HCT116 (cell line): Measurements from ENCODE around the gene DMD. TPM values are rescaled to one million over a fixed set of nuclear protein-coding genes. Genes with fewer than 3 reads are reported as not detected.
"Not testable (repeated sequence)": the region's sequence is repeated elsewhere in the genome, so short reads cannot be mapped to it uniquely, and the experiment has no call there.

Source experiments
- ATAC-seq: fragments of 200-7000 bp; cut with Tn5 transposase; 2 replicates; pipeline ENCODE4 v1.9.1; 2020; ENCODE audit warnings: mild to moderate bottlenecking, moderate library complexity
- BruUV-seq: library from RNA; stranded (reverse); fragments of 400-500 nt; replicated peaks from 2 replicates; lab custom pipeline; 2021; lab: Mats Ljungman, UMichigan
- CTCF ChIA-PET: fragments of 300-600 bp; sonication (Branson Sonifier 250); formaldehyde crosslinking; loops from one replicate; lab custom pipeline; 2021; ENCODE audit warnings: antibody characterized with exemption; lab: Charles Lee
- POLR2A ChIA-PET: fragments of 300-600, 350-600 bp; sonication (Branson Sonifier 250); formaldehyde crosslinking; loops from one replicate; lab custom pipeline; 2021; ENCODE audit warnings: antibody characterized with exemption; lab: Charles Lee
- RAD21 ChIA-PET, 2 experiments: fragments of 300-600 bp; sonication (Branson Sonifier 250); formaldehyde crosslinking; loops; one replicate each; lab custom pipeline; 2023; ENCODE audit warnings: low total read pairs in 2 of 2; ENCODE audit not compliant: uncharacterized antibody in 2 of 2, unreplicated experiment in 2 of 2, low non-redundant PET in 1 of 2; lab: Charles Lee
- DNase-seq: peaks from one replicate; pipeline ENCODE4 v3.0.0-alpha.2; 2010; ENCODE audit warnings: low read depth, low spot score
- H2AFZ ChIP-seq: fragments of 200-600 bp; shearing (Covaris generic), sonication (generic); 2 replicates; pipeline ENCODE4 v1.6.1; 2017; ENCODE audit warnings: low read depth, mixed run types, mixed read lengths, antibody characterized with exemption, low read length; ENCODE audit not compliant: poor library complexity, severe bottlenecking
- H3K27ac ChIP-seq: 2 replicates; pipeline ENCODE4 v1.5.1; 2012; ENCODE audit warnings: low read depth, low read length
- H3K27me3 ChIP-seq: fragments of 200-600 bp; sonication (generic); 2 replicates; pipeline ENCODE4 v1.6.1; 2016; ENCODE audit warnings: mixed run types, low read length, mixed read lengths; ENCODE audit not compliant: insufficient read depth
- H3K36me3 ChIP-seq, 2 experiments: fragments of 200-500 bp in 1 of 2; fragments of 200-600 bp in 1 of 2; sonication (Bioruptor generic) in 1 of 2; sonication (generic) in 1 of 2; 2 replicates each; pipeline versions ENCODE4 v1.5.1 to v1.6.1; 2014 to 2016; ENCODE audit warnings: low read length in 2 of 2, inconsistent platforms in 1 of 2, mixed read lengths in 1 of 2, mixed run types in 1 of 2; ENCODE audit not compliant: insufficient read depth in 2 of 2, control insufficient read depth in 1 of 2
- H3K4me1 ChIP-seq, 2 experiments: fragments of 200-600 bp in 1 of 2; sonication (generic) in 1 of 2; 2 replicates each; pipeline versions ENCODE4 v1.5.1 to v1.6.1; 2012 to 2017; ENCODE audit warnings: low read length in 2 of 2, inconsistent platforms in 1 of 2, mild to moderate bottlenecking in 1 of 2, mixed read lengths in 1 of 2, mixed run types in 1 of 2, moderate library complexity in 1 of 2; ENCODE audit not compliant: insufficient read depth in 2 of 2, control insufficient read depth in 1 of 2
- H3K4me2 ChIP-seq: fragments of 200-600 bp; sonication (generic); 2 replicates; pipeline ENCODE4 v1.6.1; 2017; ENCODE audit warnings: mixed run types, low read length, mixed read lengths
- H3K4me3 ChIP-seq, 2 experiments: fragments of 200-600 bp in 1 of 2; sonication (generic) in 1 of 2; replicated peaks in 1 of 2; 2 replicates each; pipeline ENCODE4 v1.5.1; 2011 to 2016; ENCODE audit warnings: low read length in 2 of 2, control low read depth in 1 of 2, low read depth in 1 of 2, mild to moderate bottlenecking in 1 of 2, mixed read lengths in 1 of 2, mixed run types in 1 of 2
- H3K79me2 ChIP-seq: fragments of 200-600 bp; sonication (generic); 2 replicates; pipeline ENCODE4 v1.6.1; 2017; ENCODE audit warnings: mild to moderate bottlenecking, mixed run types, low read length, moderate library complexity, mixed read lengths; ENCODE audit not compliant: insufficient read depth
- H3K9ac ChIP-seq: fragments of 200-600 bp; sonication (generic); 2 replicates; pipeline ENCODE4 v1.6.1; 2016; ENCODE audit warnings: low read length, mixed read lengths
- H3K9me2 ChIP-seq: fragments of 200-600 bp; sonication (generic), shearing (Covaris generic); 2 replicates; pipeline ENCODE4 v1.6.1; 2017; ENCODE audit warnings: mixed run types, mild to moderate bottlenecking, moderate library complexity; ENCODE audit not compliant: insufficient read depth
- H3K9me3 ChIP-seq, 2 experiments: fragments of 200-500 bp in 1 of 2; fragments of 200-600 bp in 1 of 2; sonication (Bioruptor generic) in 1 of 2; sonication (generic) in 1 of 2; 2 replicates each; pipeline ENCODE4 v1.6.1; 2014 to 2017; ENCODE audit warnings: low read length in 2 of 2, mixed read lengths in 2 of 2, inconsistent platforms in 1 of 2, low read depth in 1 of 2, mild to moderate bottlenecking in 1 of 2, mixed run types in 1 of 2, moderate library complexity in 1 of 2; ENCODE audit not compliant: control insufficient read depth in 1 of 2, insufficient read depth in 1 of 2
- H4K20me1 ChIP-seq: fragments of 200-600 bp; sonication (generic), shearing (Covaris generic); 2 replicates; pipeline ENCODE4 v1.6.1; 2017; ENCODE audit warnings: mixed run types, mild to moderate bottlenecking, moderate library complexity; ENCODE audit not compliant: insufficient read depth
- CBX3 ChIP-seq: IDR thresholded peaks from 2 replicates; pipeline ENCODE4 v1.6.1; 2012; ENCODE audit warnings: low read depth
- CEBPB ChIP-seq: IDR thresholded peaks from 2 replicates; pipeline ENCODE4 v1.6.1; 2012; ENCODE audit warnings: low read depth
- EGR1 ChIP-seq: IDR thresholded peaks from 2 replicates; pipeline ENCODE4 v1.6.1; 2012; ENCODE audit warnings: low read depth
- ELF1 ChIP-seq: IDR thresholded peaks from 2 replicates; pipeline ENCODE4 v1.6.1; 2012; ENCODE audit warnings: low read depth, borderline replicate concordance
- FOSL1 ChIP-seq: IDR thresholded peaks from 2 replicates; pipeline ENCODE4 v1.6.1; 2012; ENCODE audit warnings: low read depth
- JUND ChIP-seq: IDR thresholded peaks from 2 replicates; pipeline ENCODE4 v1.6.1; 2012
- POLR2A ChIP-seq: IDR thresholded peaks from 2 replicates; pipeline ENCODE4 v1.7.0; 2011; ENCODE audit warnings: borderline replicate concordance; ENCODE audit not compliant: insufficient read depth, insufficient read length; ENCODE audit errors: extremely low read depth
- TCF7L2 ChIP-seq: IDR thresholded peaks from 2 replicates; pipeline ENCODE4 v1.7.0; 2011; ENCODE audit warnings: borderline replicate concordance, inconsistent platforms; ENCODE audit not compliant: insufficient read depth, insufficient read length; ENCODE audit errors: extremely low read depth
- ZFX ChIP-seq: fragments of 450-650 bp; IDR thresholded peaks from 2 replicates; pipeline ENCODE4 v1.6.1; 2017
- ZNF274 ChIP-seq: fragments of 200-500 bp; sonication (Bioruptor generic); IDR thresholded peaks from 2 replicates; pipeline ENCODE4 v1.6.1; 2014; ENCODE audit warnings: mild to moderate bottlenecking, low read depth, low read length, inconsistent platforms
- intact Hi-C: fragments of 100-400 bp; cut with micrococcal nuclease; formaldehyde crosslinking; loops from 2 replicates; pipeline ENCODE4 v1.10.0; 2022
- total RNA-seq: library from RNA; stranded (reverse); gene quantifications from one replicate; pipeline ENCODE4 v1.2.1, GENCODE V29; 2021; ENCODE audit not compliant: unreplicated experiment
- TF ChIP-seq, protein P1 (sequence below): IDR thresholded peaks from 2 replicates; pipeline ENCODE4 v1.6.1; 2012
- TF ChIP-seq, protein P2 (sequence below): IDR thresholded peaks from 2 replicates; pipeline ENCODE4 v1.6.1; 2012

Gene DMD
- total RNA-seq, 1 experiment from 2014 or later, result 0.05 TPM

DNA sequence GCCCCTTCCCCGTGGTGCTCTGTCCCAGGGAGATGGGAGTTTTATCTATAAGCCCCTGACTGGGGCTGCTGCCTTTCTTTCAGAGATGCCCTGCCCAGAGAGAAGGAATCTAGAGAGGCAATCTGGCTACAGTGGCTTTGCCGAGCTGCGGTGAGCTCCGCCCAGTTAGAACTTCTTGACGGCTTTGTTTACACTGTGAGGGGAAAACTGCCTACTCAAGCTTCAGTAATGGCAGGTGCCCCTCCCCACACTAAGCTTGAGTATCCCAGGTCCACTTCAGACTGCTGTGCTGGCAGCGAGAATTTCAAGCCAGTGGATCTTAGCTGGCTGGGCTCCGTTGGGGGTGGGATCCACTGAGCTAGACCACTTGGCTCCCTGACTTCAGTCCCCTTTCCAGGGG is 1740.6 kb downstream of the DMD start:
- DNase-seq, BruUV-seq, H3K9ac ChIP-seq, H3K27me3 ChIP-seq, H3K79me2 ChIP-seq, H4K20me1 ChIP-seq, ATAC-seq, H3K9me3 ChIP-seq, H2AFZ ChIP-seq, H3K36me3 ChIP-seq, H3K4me2 ChIP-seq, RAD21 ChIA-PET, CTCF ChIA-PET, H3K4me1 ChIP-seq, H3K9me2 ChIP-seq, intact Hi-C loops, H3K4me3 ChIP-seq, H3K27ac ChIP-seq, POLR2A ChIA-PET: not testable (repeated sequence)

DNA sequence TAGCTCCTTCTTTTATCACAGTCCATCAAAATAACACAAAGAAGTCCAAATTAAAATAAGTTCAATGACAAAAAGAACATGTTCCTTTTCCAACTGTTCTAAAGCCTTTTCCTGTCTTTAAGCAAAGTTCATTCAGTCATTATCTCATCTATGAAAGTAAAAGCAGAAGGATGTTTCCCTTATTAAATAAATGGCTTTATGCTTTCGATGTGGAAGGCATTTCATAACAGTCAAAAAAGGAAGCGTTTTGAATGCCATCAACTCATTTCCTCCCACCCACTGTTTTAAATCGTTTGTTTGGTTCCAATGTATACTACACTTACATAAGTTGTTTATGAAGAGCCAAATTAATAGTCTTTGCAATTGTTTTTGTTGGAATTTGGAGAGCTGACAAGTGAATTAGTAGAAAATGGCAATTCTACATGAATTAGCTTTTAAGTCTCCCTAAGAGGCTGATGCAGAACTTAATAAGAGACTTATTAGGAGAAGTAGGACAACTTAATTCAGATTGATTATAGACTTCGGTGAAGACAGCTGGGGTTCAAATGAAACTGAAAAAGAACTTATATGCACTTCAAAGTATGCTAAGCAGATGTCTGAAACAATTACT is 1746.9 kb downstream of the DMD start:
- Histone ChIP-seq H3K27me3 (no peaks in the 10 kb centered on the region), H3K9me3 (no peaks in the 10 kb centered on the region), H3K36me3 (no peaks in the 10 kb centered on the region), H3K27ac (no peak overlapping the region)
- BruUV-seq, result no TSS peak
- intact Hi-C loops, result no loop called here
- RAD21 ChIA-PET, result no interaction called here
- TF ChIP-seq JUND (no peak), FOSL1 (no peak), POLR2A (no peak), ZNF274 (no peak), ELF1 (no peak), CBX3 (no peak), TCF7L2 (no peak), CEBPB (no peak), ZFX (no peak), EGR1 (no peak)
- TF ChIP-seq, protein P1, sequence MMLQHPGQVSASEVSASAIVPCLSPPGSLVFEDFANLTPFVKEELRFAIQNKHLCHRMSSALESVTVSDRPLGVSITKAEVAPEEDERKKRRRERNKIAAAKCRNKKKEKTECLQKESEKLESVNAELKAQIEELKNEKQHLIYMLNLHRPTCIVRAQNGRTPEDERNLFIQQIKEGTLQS, result no peak
- TF ChIP-seq, protein P2, sequence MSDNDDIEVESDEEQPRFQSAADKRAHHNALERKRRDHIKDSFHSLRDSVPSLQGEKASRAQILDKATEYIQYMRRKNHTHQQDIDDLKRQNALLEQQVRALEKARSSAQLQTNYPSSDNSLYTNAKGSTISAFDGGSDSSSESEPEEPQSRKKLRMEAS, result no peak
- TF ChIP-seq, all 23 proteins: peak for 0
- Histone ChIP-seq H3K9ac (no peak overlapping the region), H3K4me2 (no peak overlapping the region), H2AFZ (no peak overlapping the region), H3K4me1 (no peaks in the 10 kb centered on the region), H4K20me1 (no peaks in the 10 kb centered on the region), H3K4me3 (no peak overlapping the region), H3K79me2 (no peaks in the 10 kb centered on the region), H3K9me2 (no peaks in the 10 kb centered on the region)
- ChIA-PET POLR2A (no interaction called here), CTCF (no interaction called here)
- DNase-seq (no peak), ATAC-seq (no peak)
